Measurements from ENCODE around the gene INPP4A.
A peak's percentile ranks its signal among the peaks of the same experiment; 100 is the strongest.

The INPP4A gene

GRCh38 chr2:98478088-98478551 is 33.5 kb downstream of the INPP4A start:
- no peak for DNase-seq

GRCh38 chr2:98478907-98479306 is 34.2 kb downstream of the INPP4A start:
- DNase-seq = no peak

GRCh38 chr2:98479371-98479770 is 34.7 kb downstream of the INPP4A start:
- no peak for DNase-seq

GRCh38 chr2:98479959-98480524 is 35.4 kb downstream of the INPP4A start:
- no peak for DNase-seq

- no peak for DNase-seq
Observed at GRCh38 chr2:98480598-98480997, 35.9 kb downstream of the INPP4A start.

GRCh38 chr2:98482362-98482761 is 37.7 kb downstream of the INPP4A start:
- DNase-seq = no peak

GRCh38 chr2:98483257-98483861 is 38.7 kb downstream of the INPP4A start:
- peak; percentile 49 for DNase-seq

- no peak for DNase-seq
Observed at GRCh38 chr2:98484121-98484557, 39.5 kb downstream of the INPP4A start.

- DNase-seq = no peak
Observed at GRCh38 chr2:98484652-98485452, 40.2 kb downstream of the INPP4A start.

- DNase-seq = no peak
Observed at GRCh38 chr2:98485453-98485755, 40.7 kb downstream of the INPP4A start.

- no peak for DNase-seq
Observed at GRCh38 chr2:98486374-98486981, 41.8 kb downstream of the INPP4A start.

- DNase-seq = no peak
Observed at GRCh38 chr2:98487101-98487805, 42.6 kb downstream of the INPP4A start.

- DNase-seq = no peak
Observed at GRCh38 chr2:98487806-98488189, 43.1 kb downstream of the INPP4A start.

- no peak for DNase-seq
Observed at GRCh38 chr2:98488252-98488651, 43.6 kb downstream of the INPP4A start.

- no peak for DNase-seq
Observed at GRCh38 chr2:98489486-98489885, 44.8 kb downstream of the INPP4A start.

- no peak for DNase-seq
Observed at GRCh38 chr2:98489971-98490962, 45.6 kb downstream of the INPP4A start.

GRCh38 chr2:98492441-98492840 is 47.8 kb downstream of the INPP4A start:
- DNase-seq = no peak

- DNase-seq = no peak
Observed at GRCh38 chr2:98494699-98495098, 50.0 kb downstream of the INPP4A start.

GRCh38 chr2:98496750-98497493 is 52.3 kb downstream of the INPP4A start:
- DNase-seq = no peak

GRCh38 chr2:98498703-98499440 is 54.2 kb downstream of the INPP4A start:
- no peak for DNase-seq

Data from NK-92 treated with Interleukin-12 subunit alpha and Interleukin-12 subunit beta, amount 100 ng/mL, for 24 hours (cell line).